ENCODE results near the gene TLR7. TPM values are rescaled to one million over a fixed set of nuclear protein-coding genes. Genes with fewer than 3 reads are reported as not detected.

Gene TLR7
- total RNA-seq, 2 experiments from 2014 or later, result 0.04 TPM; not detected in 1

DNA sequence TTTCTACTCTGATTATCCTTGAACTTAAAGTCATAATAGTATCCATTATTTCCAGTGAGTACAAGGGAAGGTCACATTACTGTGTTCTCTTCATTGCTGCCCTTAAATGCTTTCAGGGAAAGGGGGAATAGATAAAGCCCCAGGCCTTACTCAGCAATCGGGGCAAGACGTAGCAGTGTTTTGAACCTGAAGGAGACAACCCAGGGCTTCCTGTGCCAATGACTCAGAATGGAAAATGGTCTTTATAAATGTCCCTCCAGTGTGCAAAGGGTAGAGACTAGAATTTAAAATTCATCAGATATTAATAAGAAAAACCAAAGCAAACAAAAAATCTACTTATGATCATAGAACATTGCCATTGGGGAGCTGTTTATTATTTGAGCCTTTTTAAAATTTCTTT, 63.3 kb downstream of the TLR7 start:
- no peak for DNase-seq
- no peak for ATAC-seq
- Mint-ChIP-seq H3K4me3 (no peak overlapping the region), H3K4me1 (no peaks in the 10 kb centered on the region), H3K27me3 (no peaks in the 10 kb centered on the region), H3K27ac (no peak overlapping the region), H3K9me3 (ENCODE audit: low read depth) (no peaks in the 10 kb centered on the region), H3K36me3 (ENCODE audit: low read depth) (no peaks in the 10 kb centered on the region)
- ChIA-PET POLR2A (no interaction called here), CTCF (interaction anchor here (0.7 to 1.0 kb wide), 2 partner anchors 16 to 83 kb away, joined by 3 to 4 read pairs; no protein-coding TSS in a partner anchor)
- intact Hi-C loops (cut with DNase I, micrococcal nuclease), result no loop called here

DNA sequence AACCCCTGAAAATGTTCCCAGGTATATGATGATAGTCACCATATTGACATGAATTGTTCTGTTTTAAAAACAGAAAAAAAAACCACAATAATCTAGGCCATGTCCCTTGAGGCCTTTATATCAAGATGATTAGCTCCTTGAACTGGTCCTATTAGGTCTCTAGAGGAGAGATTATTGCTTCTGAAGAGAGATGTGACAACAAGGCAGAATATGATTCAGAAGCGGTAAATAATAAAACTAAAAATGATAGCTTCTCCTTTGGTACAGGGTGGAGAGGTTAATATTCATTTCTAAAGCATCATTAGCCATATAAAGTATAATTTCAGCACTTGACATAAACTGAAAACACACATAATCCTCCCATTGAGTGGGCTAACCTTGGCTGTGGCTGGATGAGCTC, 65.4 kb downstream of the TLR7 start:
- POLR2A ChIA-PET, result no interaction called here
- intact Hi-C loops (cut with DNase I, micrococcal nuclease), result no loop called here
- no peak overlapping the region for H3K4me3 Mint-ChIP-seq
- no peak overlapping the region for H3K27ac Mint-ChIP-seq
- H3K36me3 Mint-ChIP-seq (ENCODE audit: low read depth), result no peaks in the 10 kb centered on the region
- ATAC-seq, result no peak
- H3K9me3 Mint-ChIP-seq (ENCODE audit: low read depth), result no peaks in the 10 kb centered on the region
- CTCF ChIA-PET, result no interaction called here
- no peak for DNase-seq
- H3K27me3 Mint-ChIP-seq, result no peaks in the 10 kb centered on the region
- no peaks in the 10 kb centered on the region for H3K4me1 Mint-ChIP-seq

DNA sequence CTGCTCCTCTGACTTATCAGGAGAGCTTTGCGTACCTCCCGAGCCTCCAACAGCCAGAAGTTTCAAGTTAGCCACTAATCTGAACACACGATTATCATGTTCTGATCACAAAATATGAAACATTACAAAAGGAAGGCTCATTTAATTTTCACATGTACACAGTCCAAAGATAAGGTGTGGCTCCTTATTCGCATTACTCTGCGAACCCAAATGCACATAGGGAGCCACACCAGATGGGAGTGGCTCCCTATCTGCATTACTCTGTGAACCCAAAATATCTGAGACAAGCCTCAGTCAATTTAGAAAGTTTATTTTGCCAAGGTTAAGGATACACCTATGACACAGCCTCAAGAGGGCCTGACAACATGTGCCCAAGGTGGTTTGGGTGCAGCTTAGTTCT, 68.0 kb downstream of the TLR7 start:
- ChIA-PET CTCF (no interaction called here), POLR2A (no interaction called here)
- no peak overlapping the region for H3K27ac Mint-ChIP-seq
- intact Hi-C loops (cut with DNase I, micrococcal nuclease), result no loop called here
- H3K9me3 Mint-ChIP-seq (ENCODE audit: low read depth), result no peaks in the 10 kb centered on the region
- H3K36me3 Mint-ChIP-seq (ENCODE audit: low read depth), result no peaks in the 10 kb centered on the region
- H3K4me3 Mint-ChIP-seq, result no peak overlapping the region
- H3K4me1 Mint-ChIP-seq, result no peaks in the 10 kb centered on the region
- H3K27me3 Mint-ChIP-seq, result no peaks in the 10 kb centered on the region
- ATAC-seq (no peak), DNase-seq (no peak)

GRCh38 chrX:12936947-12937346, 70.1 kb downstream of the TLR7 start:
- ATAC-seq, result no peak
- Mint-ChIP-seq H3K4me1 (no peaks in the 10 kb centered on the region), H3K36me3 (ENCODE audit: low read depth) (no peaks in the 10 kb centered on the region), H3K27me3 (no peaks in the 10 kb centered on the region), H3K27ac (no peak overlapping the region), H3K4me3 (no peak overlapping the region), H3K9me3 (ENCODE audit: low read depth) (no peaks in the 10 kb centered on the region)
- intact Hi-C loops (cut with DNase I, micrococcal nuclease), result no loop called here
- ChIA-PET POLR2A (no interaction called here), CTCF (interaction anchor here (2.0 kb wide), 1 partner anchor 9 kb away, joined by 17 read pairs; no protein-coding TSS in a partner anchor)
- DNase-seq, result no peak

Other genes with a start within 250 kb of the TLR7 start
- gene PRPS2, start 75.7 kb upstream of the TLR7 start, total RNA-seq, result 100 to 1,000 TPM; 110 to 116 TPM
- not detected for gene TLR8, start 39.5 kb downstream of the TLR7 start, total RNA-seq
- gene TMSB4X, start 108.0 kb downstream of the TLR7 start, total RNA-seq, result 1,000 to 10,000 TPM; 3,666 to 4,468 TPM
- not detected for gene FAM9C, start 177.5 kb downstream of the TLR7 start, total RNA-seq